ENCODE measurements around the gene ARL10.
"Not testable (repeated sequence)": the region's sequence is repeated elsewhere in the genome, so short reads cannot be mapped to it uniquely, and the experiment has no call there.

The ARL10 gene

GRCh38 chr5:176407456-176408251, 42.4 kb downstream of the ARL10 start:
- no peak overlapping the region for H3K4me3 ChIP-seq (ENCODE audit: low read length)
- TF ChIP-seq, protein P1, sequence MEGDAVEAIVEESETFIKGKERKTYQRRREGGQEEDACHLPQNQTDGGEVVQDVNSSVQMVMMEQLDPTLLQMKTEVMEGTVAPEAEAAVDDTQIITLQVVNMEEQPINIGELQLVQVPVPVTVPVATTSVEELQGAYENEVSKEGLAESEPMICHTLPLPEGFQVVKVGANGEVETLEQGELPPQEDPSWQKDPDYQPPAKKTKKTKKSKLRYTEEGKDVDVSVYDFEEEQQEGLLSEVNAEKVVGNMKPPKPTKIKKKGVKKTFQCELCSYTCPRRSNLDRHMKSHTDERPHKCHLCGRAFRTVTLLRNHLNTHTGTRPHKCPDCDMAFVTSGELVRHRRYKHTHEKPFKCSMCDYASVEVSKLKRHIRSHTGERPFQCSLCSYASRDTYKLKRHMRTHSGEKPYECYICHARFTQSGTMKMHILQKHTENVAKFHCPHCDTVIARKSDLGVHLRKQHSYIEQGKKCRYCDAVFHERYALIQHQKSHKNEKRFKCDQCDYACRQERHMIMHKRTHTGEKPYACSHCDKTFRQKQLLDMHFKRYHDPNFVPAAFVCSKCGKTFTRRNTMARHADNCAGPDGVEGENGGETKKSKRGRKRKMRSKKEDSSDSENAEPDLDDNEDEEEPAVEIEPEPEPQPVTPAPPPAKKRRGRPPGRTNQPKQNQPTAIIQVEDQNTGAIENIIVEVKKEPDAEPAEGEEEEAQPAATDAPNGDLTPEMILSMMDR (conservative IDR thresholded peaks at IDR 0.05; ENCODE audit: low read depth, low read length): no peak
- DNase-seq (ENCODE audit: low read depth): no peak

- not testable (repeated sequence) for H3K4me3 ChIP-seq (ENCODE audit: low read length); DNase-seq (ENCODE audit: low read depth)
Observed at GRCh38 chr5:176408252-176408573, 42.9 kb downstream of the ARL10 start.

- TF ChIP-seq, protein P1 (conservative IDR thresholded peaks at IDR 0.05; ENCODE audit: low read depth, low read length): no peak
- H3K4me3 ChIP-seq (ENCODE audit: low read length): no peak overlapping the region
- DNase-seq (ENCODE audit: low read depth): no peak
Observed at GRCh38 chr5:176408590-176408989, 43.3 kb downstream of the ARL10 start.

- no peak for DNase-seq (ENCODE audit: low read depth)
- H3K4me3 ChIP-seq (ENCODE audit: low read length): no peak overlapping the region
- TF ChIP-seq, protein P1 (conservative IDR thresholded peaks at IDR 0.05; ENCODE audit: low read depth, low read length): no peak
Observed at GRCh38 chr5:176409765-176410164, 44.5 kb downstream of the ARL10 start.

DNA sequence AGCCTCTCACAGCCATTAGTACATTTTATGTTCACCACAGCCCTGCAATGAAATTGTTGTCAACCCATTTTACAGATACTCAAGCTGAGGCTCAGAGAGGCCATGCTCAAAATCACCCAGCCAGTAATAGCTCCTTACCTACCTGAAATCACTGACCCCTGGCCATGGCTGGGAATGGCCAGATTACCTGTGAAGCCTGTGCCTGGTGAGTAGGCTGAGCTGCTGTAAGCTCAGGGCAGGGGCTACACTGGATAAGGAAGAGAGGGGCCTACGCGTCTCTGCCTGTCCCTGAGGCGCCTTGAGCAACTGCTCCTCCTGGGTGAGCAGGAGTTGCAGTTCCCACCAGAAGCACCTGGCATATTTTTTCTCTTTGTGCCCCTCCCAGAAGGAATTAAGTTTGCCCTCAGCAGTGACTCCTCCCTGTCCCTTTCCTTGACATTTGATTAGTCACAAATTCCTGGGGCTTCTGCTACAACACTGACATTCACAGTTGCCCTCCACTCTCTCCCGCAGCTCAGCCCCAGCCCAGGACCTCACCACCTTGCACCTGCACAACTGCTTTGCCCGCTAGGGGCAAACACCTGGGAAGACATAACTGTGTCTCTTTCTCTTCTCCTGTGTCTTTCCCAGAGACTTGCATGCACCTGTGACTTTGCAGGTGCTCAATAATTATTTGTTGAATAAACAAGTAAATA, 45.3 kb downstream of the ARL10 start:
- TF ChIP-seq, protein P1 (conservative IDR thresholded peaks at IDR 0.05; ENCODE audit: low read depth, low read length): no peak
- H3K4me3 ChIP-seq (ENCODE audit: low read length): no peak overlapping the region
- DNase-seq (ENCODE audit: low read depth): no peak

- no peak for DNase-seq (ENCODE audit: low read depth)
- TF ChIP-seq, protein P1 (conservative IDR thresholded peaks at IDR 0.05; ENCODE audit: low read depth, low read length): no peak
- H3K4me3 ChIP-seq (ENCODE audit: low read length): no peak overlapping the region
Observed at GRCh38 chr5:176412517-176413254, 47.4 kb downstream of the ARL10 start.

GRCh38 chr5:176413255-176413565, 47.9 kb downstream of the ARL10 start:
- TF ChIP-seq, protein P1 (conservative IDR thresholded peaks at IDR 0.05; ENCODE audit: low read depth, low read length): no peak
- DNase-seq (ENCODE audit: low read depth): no peak
- H3K4me3 ChIP-seq (ENCODE audit: low read length): no peak overlapping the region

Measured in retinal pigment epithelial cell (primary cell).